Lung (tissue), 12 donors: ENCODE measurements around the gene ETV2. TPM values are rescaled to one million over a fixed set of nuclear protein-coding genes. Genes with fewer than 3 reads are reported as not detected.

Source experiments
- ATAC-seq: fragments of 200-7000 bp; cut with Tn5 transposase; one replicate; pipeline ENCODE4 v1.9.1; 2020; ENCODE audit warnings: moderate number of reproducible peaks; ENCODE audit not compliant: insufficient read depth, low FRiP score
- DNase-seq, 3 donors: peaks; one replicate each; pipeline ENCODE4 v3.0.0-alpha.2; 2013 to 2017
- H3K27ac ChIP-seq, 2 donors: one replicate each; pipeline ENCODE4 v1.5.1; 2013; ENCODE audit warnings: mild to moderate bottlenecking in 2 of 2, moderate library complexity in 2 of 2, control low read depth in 1 of 2, inconsistent platforms in 1 of 2, low read depth in 1 of 2, low read length in 1 of 2
- H3K27me3 ChIP-seq, 3 donors: one replicate each; pipeline ENCODE4 v1.5.1; 2013; ENCODE audit warnings: low read length in 2 of 3; ENCODE audit not compliant: control insufficient read depth in 3 of 3, insufficient read depth in 3 of 3
- H3K36me3 ChIP-seq, 4 donors: one replicate each; pipeline ENCODE4 v1.5.1; 2013; ENCODE audit warnings: low read length in 4 of 4, mild to moderate bottlenecking in 1 of 4, moderate library complexity in 1 of 4; ENCODE audit not compliant: control insufficient read depth in 4 of 4, insufficient read depth in 4 of 4
- H3K4me1 ChIP-seq, 5 donors: one replicate each; pipeline ENCODE4 v1.5.1; 2013; ENCODE audit warnings: low read length in 5 of 5, mild to moderate bottlenecking in 2 of 5, moderate library complexity in 1 of 5; ENCODE audit not compliant: control insufficient read depth in 5 of 5, insufficient read depth in 5 of 5
- H3K4me3 ChIP-seq: one replicate; pipeline ENCODE4 v1.5.1; 2013; ENCODE audit warnings: mild to moderate bottlenecking, control low read depth, moderate library complexity
- H3K9ac ChIP-seq, 2 donors: one replicate each; pipeline ENCODE4 v1.5.1; 2013; ENCODE audit warnings: low read length in 2 of 2, control low read depth in 1 of 2; ENCODE audit not compliant: insufficient read depth in 1 of 2
- H3K9me3 ChIP-seq, 4 donors: one replicate each; pipeline ENCODE4 v1.5.1; 2013; ENCODE audit warnings: low read length in 3 of 4, mild to moderate bottlenecking in 1 of 4, moderate library complexity in 1 of 4; ENCODE audit not compliant: control insufficient read depth in 4 of 4, insufficient read depth in 3 of 4
- CTCF ChIP-seq: IDR thresholded peaks from 2 replicates; pipeline ENCODE4 v1.5.1; 2012; ENCODE audit warnings: mild to moderate bottlenecking; ENCODE audit errors: control extremely low read depth, extremely low read depth
- WGBS, 2 donors: extraction: QIAGEN DNeasy Blood & Tissue Kit; methylation state at CpG; one replicate each; pipeline ENCODE4 v1.1.7; 2013; 5-methylcytosine and 5-hydroxymethylcytosine counted together
- polyA plus RNA-seq, 2 donors: library from polyadenylated mRNA; stranded (reverse); fragments of 200-250 nt; gene quantifications; one replicate each; pipeline ENCODE4 v1.2.1, GENCODE V29; 2013
- total RNA-seq, 2 donors: library from RNA; depleted of rRNA in 1 of 2; stranded (reverse); fragments of >200 nt in 1 of 2; gene quantifications; one replicate each; pipeline ENCODE4 v1.2.1, GENCODE V29; 2014 to 2021
- donor health status: control.
- donor health status: control.
- donor health status: Bipolar disorder and iron deficiency.
- donor health status: healthy.
- donor health status: DM: yes; HTN: yes; CAD: no.

Gene ETV2
- total and polyA plus RNA-seq, 4 donors = 0.31 to 2.5 (median 1.1) TPM

DNA sequence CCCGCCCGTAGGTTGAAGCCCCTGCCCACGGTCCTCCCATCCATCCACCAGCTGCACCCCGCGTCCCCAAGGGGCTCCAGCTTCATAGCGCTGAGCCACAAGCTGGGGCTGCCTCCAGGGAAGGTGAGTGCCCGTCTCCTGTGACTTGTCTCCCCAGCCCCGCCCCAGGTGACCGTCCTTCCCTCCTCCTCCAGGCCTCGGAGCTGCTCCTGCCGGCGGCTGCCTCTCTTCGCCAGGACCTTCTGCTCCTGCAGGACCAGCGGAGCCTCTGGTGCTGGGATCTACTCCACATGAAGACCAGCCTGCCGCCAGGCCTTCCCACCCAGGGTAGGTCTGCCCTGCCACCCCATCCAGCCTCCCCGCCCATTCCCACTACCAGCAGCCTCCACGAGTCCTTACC is 21.5 kb upstream of the ETV2 start:
- peaks cover 0 to 19% (median 11%) of the 10 kb centered on the region in 4 donors for H3K36me3 ChIP-seq
- no peak overlapping the region for H3K27ac ChIP-seq
- DNase-seq (no peak), ATAC-seq (no peak)
- H3K4me1 ChIP-seq = no peaks in the 10 kb centered on the region
- no peaks in the 10 kb centered on the region for H3K9me3 ChIP-seq
- no peak overlapping the region for H3K4me3 ChIP-seq
- H3K27me3 ChIP-seq = no peaks in the 10 kb centered on the region
- no peak overlapping the region for H3K9ac ChIP-seq
- WGBS, 2 donors = 94 to 95% methylated on average over 17 of the region's 17 CpGs
- no peak for TF ChIP-seq CTCF

DNA sequence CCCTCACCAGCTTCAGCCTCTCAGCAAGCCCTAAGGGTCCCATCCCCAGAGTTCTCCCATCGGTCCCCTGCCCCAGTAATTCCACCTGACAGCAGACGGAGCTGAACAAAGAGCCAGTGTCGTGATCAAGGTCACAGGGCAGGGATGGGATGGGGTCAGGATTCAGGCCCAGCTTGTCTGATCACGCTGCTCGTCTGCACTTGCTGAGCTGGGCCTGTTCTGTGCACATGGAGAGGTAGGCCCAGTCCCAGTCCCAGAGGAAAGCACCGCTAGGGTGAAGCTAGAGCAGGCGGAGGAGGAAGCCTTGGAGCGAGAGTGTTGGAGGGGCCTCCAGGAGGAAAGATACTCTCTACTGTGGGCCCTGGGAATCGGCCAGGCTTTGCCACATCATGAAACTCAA is 19.8 kb upstream of the ETV2 start:
- no peaks in the 10 kb centered on the region for H3K4me1 ChIP-seq
- H3K9me3 ChIP-seq = no peaks in the 10 kb centered on the region
- DNase-seq = no peak
- no peak overlapping the region for H3K9ac ChIP-seq
- H3K36me3 ChIP-seq = peaks cover 0 to 16% (median 5%) of the 10 kb centered on the region in 4 donors
- WGBS, 2 donors = 96 to 97% methylated on average over 9 of the region's 9 CpGs
- no peak overlapping the region for H3K4me3 ChIP-seq
- H3K27me3 ChIP-seq = no peaks in the 10 kb centered on the region
- TF ChIP-seq CTCF = no peak
- ATAC-seq = no peak
- H3K27ac ChIP-seq = no peak overlapping the region

GRCh38 chr19:35622750-35623149 is 18.8 kb upstream of the ETV2 start:
- no peak for DNase-seq
- Histone ChIP-seq H3K36me3 (peaks cover 0 to 15% (median 4%) of the 10 kb centered on the region in 4 donors), H3K27me3 (no peaks in the 10 kb centered on the region), H3K4me3 (no peak overlapping the region), H3K4me1 (no peaks in the 10 kb centered on the region), H3K9me3 (no peaks in the 10 kb centered on the region), H3K27ac (no peak overlapping the region), H3K9ac (no peak overlapping the region)
- 93 to 97% methylated on average over 13 of the region's 13 CpGs for WGBS, 2 donors
- TF ChIP-seq CTCF = no peak
- ATAC-seq = no peak

- H3K4me3 ChIP-seq = no peak overlapping the region
- no peaks in the 10 kb centered on the region for H3K9me3 ChIP-seq
- TF ChIP-seq CTCF = no peak
- WGBS, 2 donors = 92 to 94% methylated on average over 6 of the region's 6 CpGs
- H3K9ac ChIP-seq = no peak overlapping the region
- H3K27me3 ChIP-seq = no peaks in the 10 kb centered on the region
- H3K4me1 ChIP-seq = peaks cover 0 to 6% (median 1%) of the 10 kb centered on the region in 5 donors
- H3K36me3 ChIP-seq = peaks cover 0 to 15% (median 3%) of the 10 kb centered on the region in 4 donors
- ATAC-seq (no peak), DNase-seq (no peak)
- no peak overlapping the region for H3K27ac ChIP-seq
Observed at GRCh38 chr19:35623327-35624010, 18.1 kb upstream of the ETV2 start.
